ENCODE results near the gene ADK. TPM values are rescaled to one million over a fixed set of nuclear protein-coding genes. Genes with fewer than 3 reads are reported as not detected.

Gene ADK
- total and polyA plus RNA-seq, 2 experiments from 2014 or later = 39.9 to 53.0 TPM

GRCh38 chr10:74263996-74264395, 113.0 kb downstream of the ADK start:
- DNase-seq (ENCODE audit: low spot score) (no peak), ATAC-seq (no peak)
- H3K27ac ChIP-seq (ENCODE audit: low read depth) = no peak overlapping the region
- H3K79me2 ChIP-seq (replicated peaks; ENCODE audit: insufficient read depth) = peaks cover 11% of the 10 kb centered on the region
- Mint-ChIP-seq H3K4me1 (no peaks in the 10 kb centered on the region; the same call in 1 of the 3 replicates), H3K27ac (no peak overlapping the region), H3K9me3 (no peaks in the 10 kb centered on the region), H3K36me3 (ENCODE audit: low read depth) (no peaks in the 10 kb centered on the region), H3K4me3 (no peak overlapping the region), H3K27me3 (ENCODE audit: insufficient read depth, low read depth, poor library complexity) (no peaks in the 10 kb centered on the region)
- TF ChIP-seq ZNF462 (CRISPR knock-in tag; IDR thresholded peaks at IDR 0.05) (no peak), ZNF331 (CRISPR knock-in tag; IDR thresholded peaks at IDR 0.05; ENCODE audit: low read depth) (no peak), NANOG (IDR thresholded peaks at IDR 0.05; ENCODE audit: borderline replicate concordance) (no peak), STAT1 (IDR thresholded peaks at IDR 0.05; ENCODE audit: unreplicated experiment) (no peak), ZNF114 (CRISPR knock-in tag; IDR thresholded peaks at IDR 0.05) (no peak), CTCF (conservative IDR thresholded peaks at IDR 0.05; ENCODE audit: low read depth in 2 of 2) (no peak), ETS1 (IDR thresholded peaks at IDR 0.05) (no peak), EZH2 (IDR thresholded peaks at IDR 0.05; ENCODE audit: low read depth, unreplicated experiment) (no peak), POLR2AphosphoS5 (IDR thresholded peaks at IDR 0.05; ENCODE audit: low read depth) (no peak), JUNB (IDR thresholded peaks at IDR 0.05; ENCODE audit: unreplicated experiment) (no peak), REST (IDR thresholded peaks at IDR 0.05; ENCODE audit: unreplicated experiment) (no peak), CREB1 (CRISPR knock-in tag; IDR thresholded peaks at IDR 0.05; ENCODE audit: low read depth) (no peak), EZH2phosphoT487 (IDR thresholded peaks at IDR 0.05; ENCODE audit: unreplicated experiment) (no peak)
- H3K4me2 ChIP-seq = no peak overlapping the region
- no peak overlapping the region for H3K4me3 ChIP-seq
- no peaks in the 10 kb centered on the region for H3K9me2 ChIP-seq (ENCODE audit: insufficient read depth)
- no peak overlapping the region for H2AFZ ChIP-seq
- H3K4me1 ChIP-seq (ENCODE audit: insufficient read depth) = no peaks in the 10 kb centered on the region
- no peaks in the 10 kb centered on the region for H3K27me3 ChIP-seq (ENCODE audit: insufficient read depth)
- H3F3A ChIP-seq (replicated peaks; ENCODE audit: low read depth) = no peaks in the 10 kb centered on the region
- H3K36me3 ChIP-seq (ENCODE audit: insufficient read depth) = no peaks in the 10 kb centered on the region
- H4K20me1 ChIP-seq (replicated peaks; ENCODE audit: insufficient read depth) = no peaks in the 10 kb centered on the region
